GM12801 (cell line): ENCODE results near the gene IRAK3.

Experiments
- CTCF ChIP-seq: IDR thresholded peaks from one replicate; pipeline ENCODE4 v1.5.1; 2011; ENCODE audit warnings: control low read depth; ENCODE audit not compliant: insufficient read length; ENCODE audit errors: extremely low read depth

Gene IRAK3

GRCh38 chr12:66280561-66280960, 91.5 kb downstream of the IRAK3 start:
- no peak for TF ChIP-seq CTCF

- no peak for TF ChIP-seq CTCF
Observed at GRCh38 chr12:66282244-66282643, 93.2 kb downstream of the IRAK3 start.

GRCh38 chr12:66287275-66287674, 98.3 kb downstream of the IRAK3 start:
- TF ChIP-seq CTCF, result no peak

- no peak for TF ChIP-seq CTCF
Observed at GRCh38 chr12:66288121-66288520, 99.1 kb downstream of the IRAK3 start.

- no peak for TF ChIP-seq CTCF
Observed at GRCh38 chr12:66289485-66289884, 100.5 kb downstream of the IRAK3 start.

- no peak for TF ChIP-seq CTCF
Observed at GRCh38 chr12:66290716-66291200, 101.7 kb downstream of the IRAK3 start.

GRCh38 chr12:66296176-66296683, 107.2 kb downstream of the IRAK3 start:
- no peak for TF ChIP-seq CTCF
